IMR-90 (cell line): ENCODE measurements around the gene APLF. TPM values are rescaled to one million over a fixed set of nuclear protein-coding genes. Genes with fewer than 3 reads are reported as not detected.

Experiments used
- ATAC-seq: fragments of 200-7000 bp; cut with Tn5 transposase; 2 replicates; pipeline ENCODE4 v1.9.1; 2020; ENCODE audit warnings: low read depth, mild to moderate bottlenecking, moderate library complexity
- BruUV-seq: library from RNA; stranded (reverse); fragments of 400-500 nt; replicated peaks from 2 replicates; lab custom pipeline; 2021; lab: Mats Ljungman, UMichigan
- CTCF ChIA-PET: fragments of 300-600 bp; formaldehyde crosslinking; extraction: SDS; loops from one replicate; lab custom pipeline; 2021; ENCODE audit warnings: antibody characterized with exemption; lab: Yijun Ruan, JAX
- POLR2A ChIA-PET: fragments of 300-600 bp; sonication (Branson Sonifier 250); formaldehyde crosslinking; loops from one replicate; lab custom pipeline; 2022; ENCODE audit warnings: antibody characterized with exemption; ENCODE audit not compliant: unreplicated experiment; lab: Charles Lee
- DNase-seq: peaks from one replicate; pipeline ENCODE4 v3.0.0; 2013
- H2AFZ ChIP-seq: replicated peaks from 2 replicates; pipeline ENCODE3; 2013; ENCODE audit warnings: low read length, mild to moderate bottlenecking; ENCODE audit not compliant: poor library complexity
- H2AK5ac ChIP-seq: 2 replicates; pipeline ENCODE4 v1.6.1; 2013; ENCODE audit warnings: low read depth, low read length, inconsistent platforms
- H2AK9ac ChIP-seq: replicated peaks from 2 replicates; pipeline ENCODE3; 2013; ENCODE audit warnings: mild to moderate bottlenecking, low read depth, low read length, moderate library complexity; ENCODE audit not compliant: poor library complexity
- H2BK120ac ChIP-seq: 2 replicates; pipeline ENCODE4 v1.6.1; 2013; ENCODE audit warnings: low read depth, low read length, inconsistent platforms
- H2BK15ac ChIP-seq: 3 replicates; pipeline ENCODE4 v1.6.1; 2013; ENCODE audit warnings: low read depth, low read length, inconsistent platforms
- H2BK20ac ChIP-seq: 2 replicates; pipeline ENCODE4 v1.6.1; 2013; ENCODE audit warnings: low read depth, mild to moderate bottlenecking, inconsistent platforms, low read length, moderate library complexity
- H2BK5ac ChIP-seq: 2 replicates; pipeline ENCODE4 v1.6.1; 2013; ENCODE audit warnings: mild to moderate bottlenecking, low read depth, low read length, inconsistent platforms; ENCODE audit not compliant: poor library complexity, severe bottlenecking
- H3K14ac ChIP-seq: replicated peaks from 2 replicates; pipeline ENCODE4 v1.6.1; 2013; ENCODE audit warnings: low read depth, low read length, inconsistent platforms
- H3K18ac ChIP-seq: 2 replicates; pipeline ENCODE4 v1.6.1; 2013; ENCODE audit warnings: low read depth, low read length, control low read depth
- H3K23ac ChIP-seq: 2 replicates; pipeline ENCODE4 v1.6.1; 2013; ENCODE audit warnings: low read depth, low read length, inconsistent platforms
- H3K27ac ChIP-seq: 2 replicates; pipeline ENCODE4 v1.5.1; 2013; ENCODE audit warnings: mild to moderate bottlenecking, control low read depth, low read length; ENCODE audit not compliant: insufficient read depth
- H3K27me3 ChIP-seq: 2 replicates; pipeline ENCODE4 v1.6.1; 2013; ENCODE audit warnings: low read length; ENCODE audit not compliant: control insufficient read depth, insufficient read depth
- H3K36me3 ChIP-seq: 2 replicates; pipeline ENCODE4 v1.6.1; 2013; ENCODE audit warnings: low read length, mixed read lengths; ENCODE audit not compliant: control insufficient read depth, insufficient read depth
- H3K4ac ChIP-seq: 2 replicates; pipeline ENCODE4 v1.6.1; 2013; ENCODE audit warnings: low read depth, low read length, inconsistent platforms
- H3K4me1 ChIP-seq: 2 replicates; pipeline ENCODE4 v1.6.1; 2013; ENCODE audit warnings: low read length, mixed read lengths; ENCODE audit not compliant: control insufficient read depth, insufficient read depth
- H3K4me2 ChIP-seq: 2 replicates; pipeline ENCODE4 v1.6.1; 2013; ENCODE audit warnings: low read depth, mild to moderate bottlenecking, control low read depth, low read length, moderate library complexity
- H3K4me3 ChIP-seq: 2 replicates; pipeline ENCODE4 v1.5.1; 2013; ENCODE audit warnings: low read depth, mild to moderate bottlenecking, control low read depth, low read length, moderate library complexity; ENCODE audit not compliant: insufficient read depth
- H3K56ac ChIP-seq: 2 replicates; pipeline ENCODE4 v1.6.1; 2013; ENCODE audit warnings: low read length, inconsistent platforms; ENCODE audit not compliant: insufficient read depth; ENCODE audit errors: extremely low read depth
- H3K79me1 ChIP-seq, 2 experiments: 2 replicates each; pipeline ENCODE4 v1.6.1; 2013; ENCODE audit warnings: low read length in 2 of 2, inconsistent platforms in 1 of 2, low read depth in 1 of 2
- H3K9ac ChIP-seq: 2 replicates; pipeline ENCODE4 v1.6.1; 2013; ENCODE audit warnings: low read depth, low read length, control low read depth
- H3K9me1 ChIP-seq: 2 replicates; pipeline ENCODE4 v1.6.1; 2013; ENCODE audit warnings: low read length, inconsistent platforms; ENCODE audit not compliant: insufficient read depth
- H3K9me3 ChIP-seq: 2 replicates; pipeline ENCODE4 v1.6.1; 2013; ENCODE audit warnings: low read length; ENCODE audit not compliant: control insufficient read depth, insufficient read depth
- H4K20me1 ChIP-seq: 2 replicates; pipeline ENCODE4 v1.6.1; 2013; ENCODE audit warnings: low read length, inconsistent platforms; ENCODE audit not compliant: insufficient read depth
- H4K5ac ChIP-seq: 2 replicates; pipeline ENCODE4 v1.6.1; 2013; ENCODE audit warnings: mild to moderate bottlenecking, low read depth, low read length, control low read depth
- H4K8ac ChIP-seq, 2 experiments: 2 replicates each; pipeline ENCODE4 v1.6.1; 2013; ENCODE audit warnings: low read depth in 2 of 2, low read length in 2 of 2, control low read depth in 1 of 2, inconsistent platforms in 1 of 2
- H4K91ac ChIP-seq: 2 replicates; pipeline ENCODE4 v1.6.1; 2013; ENCODE audit warnings: low read depth, low read length, inconsistent platforms; ENCODE audit not compliant: insufficient read depth
- CEBPB ChIP-seq: IDR thresholded peaks from 2 replicates; pipeline ENCODE4 v1.6.1; 2012; ENCODE audit warnings: low read depth, low read length, improper control_type of control experiment
- NFE2L2 ChIP-seq: fragments of 150-350 bp; IDR thresholded peaks from 2 replicates; pipeline ENCODE4 v1.6.1; 2016; ENCODE audit warnings: low read depth, mild to moderate bottlenecking, low read length
- WGBS, 2 experiments: methylation state at CpG; one replicate each; pipeline versions ENCODE4 v1.1.5 to v1.1.7; 2013; ENCODE audit warnings: missing lambda C conversion rate in 2 of 2; ENCODE audit not compliant: insufficient read length in 1 of 2; ENCODE audit errors: extremely low coverage in 2 of 2; 5-methylcytosine and 5-hydroxymethylcytosine counted together
- dilution Hi-C: fragments of 300-500 bp; cut with HindIII; formaldehyde crosslinking; loops from one replicate; pipeline ENCODE4 v1.14.3; 2018; ENCODE audit warnings: low sequenced_read_pairs; ENCODE audit not compliant: unreplicated experiment
- in situ Hi-C: fragments of 300-500 bp; cut with MboI; formaldehyde crosslinking; loops from 3 replicates; pipeline ENCODE4 v1.14.3; 2019; ENCODE audit warnings: low sequenced_read_pairs, inconsistent platforms, mixed read lengths
- intact Hi-C: fragments of 100-400 bp; cut with micrococcal nuclease; formaldehyde crosslinking; loops from 2 replicates; pipeline ENCODE4 v1.10.0; 2022
- polyA plus RNA-seq, 3 experiments: library from polyadenylated mRNA; depleted of rRNA; stranded (reverse); fragments of >200 nt; gene quantifications; 2 replicates each; pipeline ENCODE4 v1.2.3, GENCODE V29; 2012; ENCODE audit warnings: low replicate concordance in 1 of 3
- total RNA-seq: library from RNA; depleted of rRNA; stranded (reverse); fragments of >200 nt; gene quantifications from 2 replicates; pipeline ENCODE4 v1.2.3, GENCODE V29; 2012

Gene APLF
- total and polyA plus RNA-seq, 2 of the 4 experiments (the other 2 are of a cell fraction) = 1.5 to 2.3 TPM

GRCh38 chr2:68537809-68538208 is 70.4 kb downstream of the APLF start:
- ChIA-PET CTCF (no interaction called here), POLR2A (no interaction called here)
- no TSS peak for BruUV-seq
- Histone ChIP-seq H4K5ac (no peak overlapping the region), H2AK9ac (no peak overlapping the region), H3K9me3 (no peaks in the 10 kb centered on the region), H3K56ac (no peak overlapping the region), H3K23ac (no peak overlapping the region), H2BK15ac (no peak overlapping the region), H3K4me3 (no peak overlapping the region), H2AK5ac (no peak overlapping the region), H3K4ac (no peak overlapping the region), H3K36me3 (no peaks in the 10 kb centered on the region), H3K27ac (no peak overlapping the region), H4K8ac (no peak overlapping the region), H2BK20ac (no peak overlapping the region), H3K4me2 (no peak overlapping the region), H3K14ac (no peak overlapping the region), H3K18ac (no peak overlapping the region), H3K27me3 (no peaks in the 10 kb centered on the region), H2BK120ac (no peak overlapping the region), H4K91ac (no peak overlapping the region), H3K9me1 (no peaks in the 10 kb centered on the region), H3K9ac (no peak overlapping the region), H2BK5ac (no peak overlapping the region), H3K79me1 (no peaks in the 10 kb centered on the region), H3K4me1 (peaks cover 2% of the 10 kb centered on the region), H2AFZ (no peak overlapping the region), H4K20me1 (no peaks in the 10 kb centered on the region)
- dilution Hi-C loops = no loop called here
- DNase-seq (peak; percentile 59), ATAC-seq (peak; percentile 75)
- no CpG with 5 or more reads among the region's 2 CpGs for WGBS, 2 experiments
- intact Hi-C loops = no loop called here
- peak; percentile 55; the same call in 1 of the 2 replicates for TF ChIP-seq CEBPB
- no peak for TF ChIP-seq NFE2L2
- in situ Hi-C loops = no loop called here
